CD8-positive, alpha-beta memory T cell (primary cell): ENCODE results near the gene PIP5KL1. TPM values are rescaled to one million over a fixed set of nuclear protein-coding genes. Genes with fewer than 3 reads are reported as not detected.

ENCODE experiments used
- CTCF ChIA-PET: fragments of 350-600 bp; sonication (Branson Sonifier 250); formaldehyde crosslinking; loops from one replicate; lab custom pipeline; 2021; ENCODE audit warnings: antibody characterized with exemption; lab: Charles Lee
- POLR2A ChIA-PET: fragments of 350-600 bp; sonication (Branson Sonifier 250); formaldehyde crosslinking; loops from one replicate; lab custom pipeline; 2021; ENCODE audit warnings: antibody characterized with exemption; lab: Charles Lee
- DNase-seq, 5 donors: peaks; one replicate each; pipeline versions ENCODE4 v3.0.0 to v3.0.0-alpha.2; 2020 to 2022; ENCODE audit warnings: mixed read lengths in 1 of 5
- H3K27ac ChIP-seq: one replicate; pipeline ENCODE4 v1.7.0; 2013; ENCODE audit warnings: low read depth, mild to moderate bottlenecking, low read length, moderate library complexity
- H3K27me3 ChIP-seq: 2 replicates; pipeline ENCODE4 v1.7.0; 2013; ENCODE audit warnings: low read length, mild to moderate bottlenecking; ENCODE audit not compliant: insufficient read depth, poor library complexity, severe bottlenecking
- H3K36me3 ChIP-seq: 2 replicates; pipeline ENCODE4 v1.7.0; 2013; ENCODE audit warnings: mild to moderate bottlenecking, low read length, moderate library complexity; ENCODE audit not compliant: insufficient read depth
- H3K4me1 ChIP-seq: 2 replicates; pipeline ENCODE4 v1.7.0; 2013; ENCODE audit warnings: mild to moderate bottlenecking, low read length, moderate library complexity; ENCODE audit not compliant: insufficient read depth
- H3K4me3 ChIP-seq: 2 replicates; pipeline ENCODE4 v1.7.0; 2013; ENCODE audit warnings: mild to moderate bottlenecking, low read length
- H3K9me3 ChIP-seq: 2 replicates; pipeline ENCODE4 v1.7.0; 2013; ENCODE audit warnings: mild to moderate bottlenecking, low read length
- H3K27ac Mint-ChIP-seq, 8 donors: one replicate each; pipeline ENCODE4 v1.8.0; 2020 to 2021; ENCODE audit warnings: mixed read lengths in 8 of 8, mild to moderate bottlenecking in 6 of 8, inconsistent platforms in 3 of 8, moderate library complexity in 3 of 8
- H3K27me3 Mint-ChIP-seq, 2 donors: one replicate each; pipeline ENCODE4 v1.8.0; 2020 to 2021; ENCODE audit warnings: mixed read lengths in 2 of 2, mild to moderate bottlenecking in 1 of 2, moderate library complexity in 1 of 2
- H3K36me3 Mint-ChIP-seq, 3 donors: one replicate each; pipeline ENCODE4 v1.8.0; 2020 to 2021; ENCODE audit warnings: mixed read lengths in 3 of 3, inconsistent platforms in 1 of 3, mild to moderate bottlenecking in 1 of 3
- H3K4me1 Mint-ChIP-seq, 3 donors: one replicate each; pipeline ENCODE4 v1.8.0; 2020 to 2021; ENCODE audit warnings: mixed read lengths in 3 of 3, inconsistent platforms in 1 of 3, mild to moderate bottlenecking in 1 of 3
- H3K4me3 Mint-ChIP-seq, 7 donors: one replicate each; pipeline ENCODE4 v1.8.0; 2020 to 2021; ENCODE audit warnings: mixed read lengths in 7 of 7, mild to moderate bottlenecking in 6 of 7, moderate library complexity in 4 of 7, inconsistent platforms in 2 of 7
- H3K9me3 Mint-ChIP-seq, 5 donors: one replicate each; pipeline ENCODE4 v1.8.0; 2020 to 2022; ENCODE audit warnings: mixed read lengths in 5 of 5, mild to moderate bottlenecking in 3 of 5, moderate library complexity in 2 of 5, inconsistent platforms in 1 of 5
- polyA plus RNA-seq: library from polyadenylated mRNA; unstranded; fragments of 300-500 nt; fragmentation: Illumina TruSeq; gene quantifications from one replicate; pipeline ENCODE4 v1.2.3, GENCODE V29; 2021
- total RNA-seq, 2 experiments: library from RNA; stranded (reverse); gene quantifications; one replicate each; pipeline ENCODE4 v1.2.3, GENCODE V29; 2021

Gene PIP5KL1
- total and polyA plus RNA-seq, 3 experiments from 2014 or later: 0.89 to 2.5 (median 1.4) TPM

- ChIA-PET POLR2A (interaction anchor here (0.7 to 2.9 kb wide), 3 partner anchors 13 to 118 kb away, joined by 4 to 9 read pairs (median 6); partner anchors contain the start of genes CDK9 and ST6GALNAC4), CTCF (interaction anchor here (1.0 to 1.4 kb wide), 4 partner anchors 18 to 39 kb away, joined by 3 to 7 read pairs (median 4); no protein-coding TSS in a partner anchor)
- H3K36me3 ChIP-seq: no peaks in the 10 kb centered on the region
- H3K4me3 Mint-ChIP-seq: peak overlapping the region; percentile 88 to 99 (median 93)
- peaks cover 50% of the 10 kb centered on the region for H3K4me1 ChIP-seq
- peak overlapping the region; percentile 96 to 100 (median 100) for H3K27ac Mint-ChIP-seq
- DNase-seq: peak; percentile 61 to 83 (median 62)
- peak overlapping the region; percentile 85 for H3K27ac ChIP-seq
- peaks cover 48 to 60% (median 50%) of the 10 kb centered on the region in 3 donors for H3K4me1 Mint-ChIP-seq
- H3K27me3 ChIP-seq: no peaks in the 10 kb centered on the region
- peaks cover 0 to 41% (median 0%) of the 10 kb centered on the region in 3 donors for H3K36me3 Mint-ChIP-seq
- H3K9me3 ChIP-seq: no peaks in the 10 kb centered on the region
- no peaks in the 10 kb centered on the region for H3K9me3 Mint-ChIP-seq
- peak overlapping the region; percentile 65 for H3K4me3 ChIP-seq
- peaks cover 0 to 3% of the 10 kb centered on the region in 2 donors for H3K27me3 Mint-ChIP-seq
Observed at GRCh38 chr9:127903557-127904475, 26.8 kb downstream of the PIP5KL1 start.

GRCh38 chr9:127899128-127899943 lies 31.2 kb downstream of the PIP5KL1 start, which contains the start of gene ST6GALNAC6:
TSS of gene ST6GALNAC6 (minus strand) at chr9:127899603. CDS start at chr9:127897981, 1,622 bp downstream.
- Histone ChIP-seq H3K4me1 (peaks cover 44% of the 10 kb centered on the region), H3K4me3 (peak within 1 kb of the TSS; percentile 55), H3K9me3 (no peaks in the 10 kb centered on the region), H3K27me3 (no peaks in the 10 kb centered on the region), H3K36me3 (peaks cover 17% of the 10 kb centered on the region), H3K27ac (peak within 1 kb of the TSS; percentile 47)
- peak; percentile 63 to 73 (median 67) for DNase-seq
- CTCF ChIA-PET: interaction anchor here (0.6 to 1.6 kb wide), 7 partner anchors 9 to 164 kb away, joined by 3 to 7 read pairs (median 4); partner anchors contain the start of genes ST6GALNAC4 and TOR2A
- peak within 1 kb of the TSS; percentile 70 to 97 (median 91) for H3K27ac Mint-ChIP-seq
- H3K4me3 Mint-ChIP-seq: peak within 1 kb of the TSS; percentile 83 to 91 (median 89)
- no peaks in the 10 kb centered on the region for H3K27me3 Mint-ChIP-seq
- no peaks in the 10 kb centered on the region for H3K9me3 Mint-ChIP-seq
- H3K36me3 Mint-ChIP-seq: peaks cover 18 to 41% (median 20%) of the 10 kb centered on the region in 3 donors
- POLR2A ChIA-PET: interaction anchor here (0.9 to 1.5 kb wide), 3 partner anchors 17 to 128 kb away, joined by 3 to 7 read pairs (median 5); partner anchors contain the start of gene ST6GALNAC4
- peaks cover 42 to 71% (median 49%) of the 10 kb centered on the region in 3 donors for H3K4me1 Mint-ChIP-seq

- peak overlapping the region; percentile 83 to 91 (median 88) for H3K4me3 Mint-ChIP-seq
- peaks cover 25 to 44% (median 27%) of the 10 kb centered on the region in 3 donors for H3K36me3 Mint-ChIP-seq
- H3K4me1 Mint-ChIP-seq: peaks cover 35 to 63% (median 46%) of the 10 kb centered on the region in 3 donors
- H3K36me3 ChIP-seq: peaks cover 24% of the 10 kb centered on the region
- peak in 1 of 5 donors; percentile 31 for DNase-seq
- H3K4me3 ChIP-seq: peak overlapping the region; percentile 55
- H3K27ac ChIP-seq: peak overlapping the region; percentile 47
- no peaks in the 10 kb centered on the region for H3K27me3 ChIP-seq
- H3K9me3 ChIP-seq: no peaks in the 10 kb centered on the region
- H3K27me3 Mint-ChIP-seq: no peaks in the 10 kb centered on the region
- peaks cover 36% of the 10 kb centered on the region for H3K4me1 ChIP-seq
- peak overlapping the region in 7 of 8 donors; percentile 70 to 97 (median 91) for H3K27ac Mint-ChIP-seq
- ChIA-PET POLR2A (interaction anchor here (0.6 to 1.5 kb wide), 2 partner anchors 8 to 17 kb away, joined by 4 to 7 read pairs; partner anchors contain the start of gene ST6GALNAC4), CTCF (interaction anchor here (0.6 to 1.6 kb wide), 5 partner anchors 12 to 164 kb away, joined by 3 to 5 read pairs (median 3); partner anchors contain the start of genes ST6GALNAC4 and TOR2A)
- peaks cover 0 to 3% (median 0%) of the 10 kb centered on the region in 5 donors for H3K9me3 Mint-ChIP-seq
Observed at GRCh38 chr9:127898433-127899127, 32.0 kb downstream of the PIP5KL1 start.

- POLR2A ChIA-PET: interaction anchor here (1.3 kb wide), 1 partner anchor 9 kb away, joined by 4 read pairs; no protein-coding TSS in a partner anchor
- Mint-ChIP-seq H3K27me3 (no peaks in the 10 kb centered on the region), H3K9me3 (peaks cover 0 to 11% (median 0%) of the 10 kb centered on the region in 5 donors), H3K4me1 (peaks cover 31 to 60% (median 46%) of the 10 kb centered on the region in 3 donors), H3K36me3 (peaks cover 36 to 57% (median 39%) of the 10 kb centered on the region in 3 donors), H3K27ac (peak overlapping the region in 5 of 8 donors; percentile 36 to 91 (median 82)), H3K4me3 (peak overlapping the region; percentile 24 to 88 (median 54))
- H3K4me3 ChIP-seq: no peak overlapping the region
- H3K27me3 ChIP-seq: no peaks in the 10 kb centered on the region
- CTCF ChIA-PET: interaction anchor here (1.3 to 1.4 kb wide), 2 partner anchors 24 to 28 kb away, joined by 4 to 7 read pairs; no protein-coding TSS in a partner anchor
- peaks cover 29% of the 10 kb centered on the region for H3K4me1 ChIP-seq
- no peaks in the 10 kb centered on the region for H3K9me3 ChIP-seq
- DNase-seq: peak in 1 of 5 donors; percentile 28
- H3K36me3 ChIP-seq: peaks cover 34% of the 10 kb centered on the region
- peak overlapping the region; percentile 12 for H3K27ac ChIP-seq
Observed at GRCh38 chr9:127897193-127897692, 33.3 kb downstream of the PIP5KL1 start.

- Histone ChIP-seq H3K27ac (peak overlapping the region; percentile 12), H3K9me3 (no peaks in the 10 kb centered on the region), H3K27me3 (no peaks in the 10 kb centered on the region), H3K36me3 (peaks cover 34% of the 10 kb centered on the region), H3K4me3 (no peak overlapping the region), H3K4me1 (peaks cover 29% of the 10 kb centered on the region)
- peak overlapping the region; percentile 19 to 86 (median 64) for H3K27ac Mint-ChIP-seq
- H3K4me1 Mint-ChIP-seq: peaks cover 26 to 57% (median 42%) of the 10 kb centered on the region in 3 donors
- H3K9me3 Mint-ChIP-seq: peaks cover 0 to 11% (median 0%) of the 10 kb centered on the region in 5 donors
- no peak for DNase-seq
- peak overlapping the region in 2 of 7 donors; percentile 44 to 52 for H3K4me3 Mint-ChIP-seq
- peaks cover 38 to 59% (median 39%) of the 10 kb centered on the region in 3 donors for H3K36me3 Mint-ChIP-seq
- H3K27me3 Mint-ChIP-seq: no peaks in the 10 kb centered on the region
- ChIA-PET CTCF (interaction anchor here (1.3 to 1.4 kb wide), 2 partner anchors 25 to 27 kb away, joined by 4 to 7 read pairs; no protein-coding TSS in a partner anchor), POLR2A (interaction anchor here (1.3 kb wide), 2 partner anchors 9 kb away, joined by 4 read pairs; no protein-coding TSS in a partner anchor)
Observed at GRCh38 chr9:127896395-127897192, 34.0 kb downstream of the PIP5KL1 start.

GRCh38 chr9:127895811-127896210 lies 34.8 kb downstream of the PIP5KL1 start:
- Histone ChIP-seq H3K4me1 (peaks cover 25% of the 10 kb centered on the region), H3K36me3 (peaks cover 36% of the 10 kb centered on the region), H3K9me3 (no peaks in the 10 kb centered on the region), H3K4me3 (no peak overlapping the region), H3K27me3 (no peaks in the 10 kb centered on the region), H3K27ac (no peak overlapping the region)
- peaks cover 0 to 11% (median 0%) of the 10 kb centered on the region in 5 donors for H3K9me3 Mint-ChIP-seq
- H3K4me1 Mint-ChIP-seq: peaks cover 22 to 59% (median 37%) of the 10 kb centered on the region in 3 donors
- peaks cover 0 to 1% of the 10 kb centered on the region in 2 donors for H3K27me3 Mint-ChIP-seq
- ChIA-PET CTCF (interaction anchor here (1.4 to 1.8 kb wide), 2 partner anchors 26 to 161 kb away, joined by 7 read pairs; partner anchors contain the start of gene TOR2A), POLR2A (interaction anchor here (1.3 kb wide), 1 partner anchor 9 kb away, joined by 4 read pairs; no protein-coding TSS in a partner anchor)
- no peak for DNase-seq
- peak overlapping the region in 1 of 7 donors; percentile 60 for H3K4me3 Mint-ChIP-seq
- peaks cover 39 to 65% (median 42%) of the 10 kb centered on the region in 3 donors for H3K36me3 Mint-ChIP-seq
- H3K27ac Mint-ChIP-seq: peak overlapping the region in 4 of 8 donors; percentile 19 to 84 (median 40)
